ENCODE data around the gene MYLK.

Gene MYLK

GRCh38 chr3:123576122-123576521, 308.0 kb downstream of the MYLK start:
- H3K36me3 ChIP-seq (ENCODE audit: insufficient read depth, low read length) = peaks cover 14% of the 10 kb centered on the region; the same call in 1 of the 2 replicates
- no peaks in the 10 kb centered on the region for H3K79me2 ChIP-seq (ENCODE audit: insufficient read depth, low read length)
- H3K4me1 ChIP-seq (ENCODE audit: insufficient read depth, low read length, severe bottlenecking) = peaks cover 17% of the 10 kb centered on the region
- H4K20me1 ChIP-seq (ENCODE audit: insufficient read depth, low read length) = no peaks in the 10 kb centered on the region
- no peak overlapping the region for H3K27ac ChIP-seq (ENCODE audit: low read depth, low read length, poor library complexity, severe bottlenecking)
- H3K27me3 ChIP-seq (ENCODE audit: insufficient read depth, low read length) = no peaks in the 10 kb centered on the region
- H3K4me3 ChIP-seq (ENCODE audit: low read depth, low read length, poor library complexity, severe bottlenecking) = no peak overlapping the region
- no peaks in the 10 kb centered on the region for H3K9me2 ChIP-seq (ENCODE audit: low read depth, low read length)
- no peak overlapping the region for H3K9ac ChIP-seq (ENCODE audit: low read length)
- H3F3A ChIP-seq (ENCODE audit: insufficient read depth, low read length) = no peaks in the 10 kb centered on the region
- H2AFZ ChIP-seq (ENCODE audit: low read length) = no peak overlapping the region
- no peak overlapping the region for H3K4me2 ChIP-seq (ENCODE audit: low read length)
- TF ChIP-seq EZH2 (IDR thresholded peaks at IDR 0.05; ENCODE audit: borderline replicate concordance, low read length) (no peak), CTCF (IDR thresholded peaks at IDR 0.05; ENCODE audit: low read length) (no peak)
- H3K9me3 ChIP-seq (ENCODE audit: low read length) = no peaks in the 10 kb centered on the region

GRCh38 chr3:123571973-123572365, 312.2 kb downstream of the MYLK start:
- no peak overlapping the region for H3K27ac ChIP-seq (ENCODE audit: low read depth, low read length, poor library complexity, severe bottlenecking)
- peaks cover 17% of the 10 kb centered on the region for H3K4me1 ChIP-seq (ENCODE audit: insufficient read depth, low read length, severe bottlenecking)
- H3K4me2 ChIP-seq (ENCODE audit: low read length) = no peak overlapping the region
- no peaks in the 10 kb centered on the region for H3K27me3 ChIP-seq (ENCODE audit: insufficient read depth, low read length)
- no peak overlapping the region for H3K9ac ChIP-seq (ENCODE audit: low read length)
- H2AFZ ChIP-seq (ENCODE audit: low read length) = no peak overlapping the region
- no peak overlapping the region for H3K4me3 ChIP-seq (ENCODE audit: low read depth, low read length, poor library complexity, severe bottlenecking)
- H3K79me2 ChIP-seq (ENCODE audit: insufficient read depth, low read length) = no peaks in the 10 kb centered on the region
- no peaks in the 10 kb centered on the region for H3K9me2 ChIP-seq (ENCODE audit: low read depth, low read length)
- H3F3A ChIP-seq (ENCODE audit: insufficient read depth, low read length) = no peaks in the 10 kb centered on the region
- H3K36me3 ChIP-seq (ENCODE audit: insufficient read depth, low read length) = no peaks in the 10 kb centered on the region
- no peaks in the 10 kb centered on the region for H3K9me3 ChIP-seq (ENCODE audit: low read length)
- no peaks in the 10 kb centered on the region for H4K20me1 ChIP-seq (ENCODE audit: insufficient read depth, low read length)
- no peak for TF ChIP-seq CTCF (IDR thresholded peaks at IDR 0.05; ENCODE audit: low read length)
- no peak for TF ChIP-seq EZH2 (IDR thresholded peaks at IDR 0.05; ENCODE audit: borderline replicate concordance, low read length)

- H3K27me3 ChIP-seq (ENCODE audit: insufficient read depth, low read length) = no peaks in the 10 kb centered on the region
- no peak overlapping the region for H3K4me2 ChIP-seq (ENCODE audit: low read length)
- H3K4me1 ChIP-seq (ENCODE audit: insufficient read depth, low read length, severe bottlenecking) = peaks cover 13% of the 10 kb centered on the region
Measured at GRCh38 chr3:123571264-123571972, 312.7 kb downstream of the MYLK start.

GRCh38 chr3:123568875-123569274, 315.3 kb downstream of the MYLK start:
- TF ChIP-seq CTCF (IDR thresholded peaks at IDR 0.05; ENCODE audit: low read length) (no peak), EZH2 (IDR thresholded peaks at IDR 0.05; ENCODE audit: borderline replicate concordance, low read length) (no peak)
- peaks cover 4% of the 10 kb centered on the region for H3K4me1 ChIP-seq (ENCODE audit: insufficient read depth, low read length, severe bottlenecking)
- no peaks in the 10 kb centered on the region for H3K27me3 ChIP-seq (ENCODE audit: insufficient read depth, low read length)

More at GRCh38 chr3:123571264-123571972, 312.7 kb downstream of the MYLK start:
- Histone ChIP-seq H3K79me2 (ENCODE audit: insufficient read depth, low read length) (no peaks in the 10 kb centered on the region), H3K9me3 (ENCODE audit: low read length) (no peaks in the 10 kb centered on the region), H4K20me1 (ENCODE audit: insufficient read depth, low read length) (no peaks in the 10 kb centered on the region), H3F3A (ENCODE audit: insufficient read depth, low read length) (no peaks in the 10 kb centered on the region), H3K27ac (ENCODE audit: low read depth, low read length, poor library complexity, severe bottlenecking) (no peak overlapping the region), H3K36me3 (ENCODE audit: insufficient read depth, low read length) (no peaks in the 10 kb centered on the region), H3K9me2 (ENCODE audit: low read depth, low read length) (no peaks in the 10 kb centered on the region), H3K4me3 (ENCODE audit: low read depth, low read length, poor library complexity, severe bottlenecking) (no peak overlapping the region), H2AFZ (ENCODE audit: low read length) (no peak overlapping the region), H3K9ac (ENCODE audit: low read length) (no peak overlapping the region)
- TF ChIP-seq EZH2 (IDR thresholded peaks at IDR 0.05; ENCODE audit: borderline replicate concordance, low read length) = no peak

More at GRCh38 chr3:123568875-123569274, 315.3 kb downstream of the MYLK start:
- Histone ChIP-seq H3K9ac (ENCODE audit: low read length) (no peak overlapping the region), H3K9me3 (ENCODE audit: low read length) (no peaks in the 10 kb centered on the region), H3F3A (ENCODE audit: insufficient read depth, low read length) (no peaks in the 10 kb centered on the region), H3K36me3 (ENCODE audit: insufficient read depth, low read length) (no peaks in the 10 kb centered on the region), H3K79me2 (ENCODE audit: insufficient read depth, low read length) (no peaks in the 10 kb centered on the region), H3K27ac (ENCODE audit: low read depth, low read length, poor library complexity, severe bottlenecking) (no peak overlapping the region), H3K9me2 (ENCODE audit: low read depth, low read length) (no peaks in the 10 kb centered on the region), H2AFZ (ENCODE audit: low read length) (no peak overlapping the region), H4K20me1 (ENCODE audit: insufficient read depth, low read length) (no peaks in the 10 kb centered on the region), H3K4me2 (ENCODE audit: low read length) (no peak overlapping the region), H3K4me3 (ENCODE audit: low read depth, low read length, poor library complexity, severe bottlenecking) (no peak overlapping the region)

Measured in OCI-LY1 (cell line).